HG03565 (cell line): Measurements from ENCODE around the gene SIN3A.
"Not testable (repeated sequence)": the region's sequence is repeated elsewhere in the genome, so short reads cannot be mapped to it uniquely, and the experiment has no call there.

Experiments used
- ATAC-seq: cut with Tn5 transposase; IDR thresholded peaks from one replicate; pipeline ENCODE4 v1.9.1; 2021; ENCODE audit warnings: mild to moderate bottlenecking, moderate library complexity; ENCODE audit not compliant: unreplicated experiment

Gene SIN3A

DNA sequence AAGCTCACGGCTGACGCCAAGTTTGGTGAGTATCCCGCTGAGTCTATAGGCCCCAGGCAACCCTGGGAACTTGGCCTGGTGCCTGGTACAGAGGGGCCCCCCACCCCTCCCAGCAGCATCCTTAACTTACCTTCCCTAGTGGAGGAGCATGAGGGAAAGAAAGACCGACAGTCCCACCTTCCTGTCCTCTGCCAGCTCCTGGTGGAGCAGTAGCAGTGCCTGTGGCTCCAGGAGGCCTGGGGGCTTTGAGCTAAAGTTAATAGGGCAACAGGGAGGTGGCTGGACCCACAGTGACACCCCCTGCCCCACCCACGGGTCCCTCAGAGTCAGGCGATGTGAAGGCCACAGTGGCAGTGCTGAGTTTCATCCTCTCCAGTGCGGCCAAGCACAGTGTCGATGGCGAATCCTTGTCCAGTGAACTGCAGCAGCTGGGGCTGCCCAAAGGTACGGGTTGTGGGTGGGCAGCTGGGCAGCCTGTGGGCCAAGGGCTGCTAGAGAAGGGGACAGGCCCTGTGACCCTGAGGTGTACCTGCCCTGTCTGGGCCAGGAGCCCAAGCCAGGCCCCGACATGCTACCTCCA is 112.7 kb downstream of the SIN3A start:
- ATAC-seq, result no peak

- ATAC-seq, result peak; percentile 63
Observed at GRCh38 chr15:75335705-75336355, 115.7 kb downstream of the SIN3A start, which contains the start of gene COMMD4. Gene COMMD4 (plus strand): TSS chr15:75336063. CDS start chr15:75336090, 27 bp downstream.

- no peak for ATAC-seq
Observed at GRCh38 chr15:75335313-75335704, 116.2 kb downstream of the SIN3A start.

DNA sequence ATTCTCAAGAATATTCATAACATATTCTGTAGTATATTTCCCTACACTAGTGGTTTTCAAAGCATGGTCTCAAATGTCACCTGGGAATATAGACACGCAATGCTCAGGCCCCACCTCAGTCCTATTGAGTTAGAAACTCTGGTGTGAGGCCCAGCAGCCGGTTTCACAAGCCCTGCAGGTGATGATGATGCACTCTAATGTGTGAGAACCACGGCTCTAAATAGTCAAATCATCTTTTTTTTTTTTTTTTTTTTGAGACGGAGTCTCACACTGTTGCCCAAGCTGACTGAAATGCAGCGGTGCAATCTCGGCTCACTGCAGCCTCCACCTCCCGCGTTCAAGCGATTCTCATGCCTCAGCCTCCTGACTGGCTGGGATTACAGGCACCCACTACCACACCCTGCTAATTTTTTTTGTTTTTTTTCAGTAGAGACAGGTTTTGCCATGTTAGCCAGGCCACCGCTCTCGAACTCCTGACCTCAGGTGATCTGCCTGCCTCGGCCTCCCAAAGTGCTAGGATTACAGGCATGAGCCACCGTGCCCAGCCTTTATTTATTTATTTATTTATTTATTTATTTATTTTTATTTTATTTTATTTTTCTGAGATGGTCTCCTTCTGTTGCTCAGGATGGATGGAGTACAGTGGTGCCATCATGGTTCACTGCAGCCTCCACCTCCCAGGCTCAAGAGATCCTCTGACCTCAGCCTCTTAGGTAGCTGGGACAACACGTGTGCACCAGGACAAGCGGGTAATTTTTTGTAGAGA is 117.7 kb downstream of the SIN3A start:
- ATAC-seq, result not testable (repeated sequence)

DNA sequence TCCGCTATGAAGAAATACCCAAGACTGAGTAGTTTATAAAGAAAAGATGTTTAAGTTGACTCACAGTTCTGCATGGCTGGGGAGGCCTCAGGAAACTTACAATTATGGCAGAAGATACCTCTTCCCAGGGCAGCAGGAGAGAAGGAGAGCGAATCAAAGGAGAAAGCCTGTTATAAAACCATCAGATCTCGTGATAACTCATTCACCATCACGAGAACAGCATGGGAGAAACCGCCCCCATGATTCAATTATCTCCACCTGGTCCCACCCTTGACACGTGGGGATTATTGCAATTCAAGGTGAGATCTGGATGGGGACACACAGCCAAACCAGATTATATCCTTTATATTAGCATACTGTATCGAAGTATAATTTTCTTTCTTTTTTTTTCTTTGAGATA is 119.4 kb downstream of the SIN3A start:
- not testable (repeated sequence) for ATAC-seq

DNA sequence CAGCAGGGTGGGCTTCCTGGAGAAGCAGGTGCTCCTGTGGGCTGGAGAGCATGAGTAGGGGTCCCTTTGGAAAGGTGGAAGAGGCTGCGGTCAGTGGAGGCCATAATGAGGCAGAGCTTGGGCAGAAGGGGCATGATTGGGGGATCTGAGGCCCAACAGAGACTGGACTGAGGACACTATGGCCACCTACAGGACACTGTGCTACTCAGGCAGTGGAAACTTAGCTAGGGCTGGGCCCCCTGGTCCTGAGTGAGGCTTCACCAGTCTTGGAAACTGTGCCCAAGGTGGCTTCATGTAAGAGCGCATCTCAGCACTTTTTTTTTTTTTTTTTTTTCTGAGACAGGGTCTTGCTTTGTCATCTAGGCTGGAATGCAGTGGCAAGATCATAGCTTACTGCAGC is 121.9 kb downstream of the SIN3A start:
- ATAC-seq, result no peak

DNA sequence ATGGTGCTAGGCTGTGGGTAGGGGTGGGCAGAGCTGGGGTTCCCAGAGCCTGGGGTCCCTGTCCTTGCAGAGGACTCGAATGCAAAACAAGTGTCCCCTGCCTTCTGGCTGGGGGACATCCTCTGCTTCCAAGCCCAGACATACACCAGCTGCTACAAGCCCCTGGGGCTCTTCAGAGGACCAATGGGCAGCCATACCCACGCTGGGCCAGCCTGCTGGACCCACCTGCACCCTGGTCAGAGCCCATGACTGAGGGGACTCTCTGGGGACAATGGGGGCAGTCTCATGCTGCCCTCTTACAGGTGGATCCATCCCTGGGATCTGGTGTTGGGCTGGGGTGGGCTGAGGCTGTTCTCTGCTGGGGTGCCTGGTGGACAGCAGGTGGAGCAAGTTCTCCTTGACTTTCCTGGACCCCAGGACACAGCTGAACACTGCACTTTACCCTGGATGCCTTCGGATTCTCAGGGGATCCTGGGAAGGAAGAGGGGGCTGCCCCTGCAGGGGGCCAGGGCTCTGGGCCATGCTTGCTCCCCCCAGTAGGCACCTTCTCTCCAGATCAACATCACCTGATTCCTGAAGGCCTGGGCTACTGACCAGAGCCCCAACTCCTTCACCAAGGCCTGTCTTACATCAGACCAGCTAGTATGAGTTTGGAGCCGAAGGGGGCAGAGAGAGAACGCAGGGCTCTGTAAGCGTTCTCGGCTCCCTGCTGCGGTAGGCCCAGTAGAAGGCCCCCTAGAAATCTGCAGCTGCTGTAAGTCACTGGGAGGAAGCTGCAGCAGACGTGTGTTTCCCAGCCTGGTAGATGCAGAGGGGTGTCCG is 122.8 kb downstream of the SIN3A start:
- ATAC-seq, result no peak

DNA sequence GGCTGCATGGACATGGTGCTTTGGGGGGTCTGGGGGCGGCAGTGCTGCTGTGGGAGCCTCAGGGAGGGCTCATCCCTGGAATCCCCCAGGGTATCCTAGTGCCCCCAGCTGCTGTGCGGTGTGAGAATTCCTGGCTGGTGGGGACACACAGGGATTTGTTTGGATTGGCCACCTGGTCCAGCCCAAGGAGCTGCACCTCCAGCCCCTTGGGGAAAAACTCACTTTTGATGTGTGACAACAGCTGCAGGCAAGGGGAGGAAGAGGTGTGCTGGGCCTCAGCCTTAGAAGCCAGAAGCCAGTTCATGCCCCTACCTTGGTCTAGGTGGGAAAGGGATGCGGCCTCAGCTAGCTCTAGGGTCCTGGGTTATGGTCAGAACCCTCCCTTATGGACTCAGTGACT is 124.0 kb downstream of the SIN3A start:
- ATAC-seq, result no peak

GRCh38 chr15:75327005-75327404 is 124.5 kb downstream of the SIN3A start:
- ATAC-seq, result no peak

GRCh38 chr15:75325922-75326321 is 125.6 kb downstream of the SIN3A start:
- ATAC-seq, result no peak

GRCh38 chr15:75321711-75322110 is 129.8 kb downstream of the SIN3A start:
- no peak for ATAC-seq
